Fibroblast of skin of left quadriceps (primary cell): ENCODE measurements around the gene SYNE1.
"Not testable (repeated sequence)": the region's sequence is repeated elsewhere in the genome, so short reads cannot be mapped to it uniquely, and the experiment has no call there.

Source experiments
- DNase-seq, 2 experiments: peaks; one replicate each; pipeline ENCODE4 v3.0.0-alpha.2; 2013; ENCODE audit warnings: low read depth in 2 of 2

The SYNE1 gene

DNA sequence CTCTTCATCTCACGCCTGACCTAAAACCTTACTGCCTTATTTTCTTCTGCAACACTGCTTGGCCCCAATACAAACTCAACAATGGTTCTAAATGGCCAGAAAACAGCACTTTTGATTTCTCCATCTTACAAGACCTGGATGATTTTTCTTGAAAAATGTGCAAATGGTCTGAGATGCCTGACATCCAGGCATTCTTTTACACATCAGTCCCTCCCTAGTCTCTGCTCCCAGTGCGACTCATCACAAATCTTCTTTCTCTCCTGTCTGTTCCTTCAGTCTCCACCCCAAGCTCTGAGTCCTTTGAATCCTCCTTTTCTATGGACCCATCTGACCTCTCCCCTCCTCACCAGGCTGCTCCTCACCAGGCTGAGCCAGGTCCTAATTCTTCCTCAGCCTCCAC lies 145.7 kb downstream of the SYNE1 start:
- DNase-seq: not testable (repeated sequence)

DNA sequence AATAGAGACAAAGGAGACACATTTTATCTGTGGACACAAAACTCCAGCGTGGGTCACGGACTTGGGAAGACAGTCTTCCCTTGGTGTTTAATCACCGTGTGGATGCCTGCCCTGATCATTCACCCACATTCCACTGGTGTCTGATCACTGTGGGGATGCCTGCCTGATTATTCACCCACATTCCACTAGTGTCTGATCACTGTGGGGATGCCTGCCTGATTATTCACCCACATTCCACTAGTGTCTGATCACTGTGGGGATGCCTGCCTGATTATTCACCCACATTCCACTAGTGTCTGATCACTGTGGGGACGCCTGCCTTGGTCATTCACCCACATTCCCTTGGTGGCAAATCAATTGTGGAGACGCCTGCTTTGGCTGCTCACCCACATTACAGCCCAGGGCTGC lies 146.2 kb downstream of the SYNE1 start:
- DNase-seq: peak in 1 of 2 experiments; percentile 21

DNA sequence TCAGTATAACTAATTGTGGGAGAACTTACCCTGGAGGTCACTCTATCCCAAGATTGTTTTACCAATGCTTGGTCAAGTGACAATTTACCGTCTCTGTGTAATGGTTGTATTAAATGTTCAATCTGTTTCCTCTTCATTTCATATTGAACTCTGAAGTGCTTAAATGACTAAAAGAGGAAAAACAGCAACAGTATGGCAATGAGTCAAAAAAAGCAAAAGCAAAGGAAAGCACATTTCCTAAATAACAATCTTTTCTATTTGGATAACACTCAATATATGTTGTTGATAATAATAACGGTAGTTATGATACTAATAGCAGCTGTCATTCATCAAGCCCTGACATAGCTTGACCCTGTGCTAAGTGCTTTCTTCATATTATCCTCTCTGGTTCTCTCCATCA lies 152.4 kb downstream of the SYNE1 start:
- DNase-seq: no peak

DNA sequence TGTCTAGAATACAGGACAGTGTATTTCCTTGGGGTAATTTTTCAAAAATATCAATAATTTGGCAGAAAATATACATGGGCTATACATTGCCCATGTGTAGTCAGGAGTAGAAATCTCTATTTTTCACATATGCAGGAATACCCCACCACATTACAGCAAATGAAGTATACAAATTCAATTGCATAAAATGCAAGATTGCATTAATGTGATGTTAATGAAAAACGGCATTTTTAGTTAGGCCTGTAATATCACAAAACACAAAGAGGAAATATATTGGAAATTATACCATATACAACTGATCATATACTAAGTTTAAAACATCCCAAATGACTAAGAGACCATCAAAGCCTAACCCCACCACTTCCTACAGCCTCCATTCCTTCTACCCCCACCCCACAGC lies 154.9 kb downstream of the SYNE1 start:
- DNase-seq: no peak

DNA sequence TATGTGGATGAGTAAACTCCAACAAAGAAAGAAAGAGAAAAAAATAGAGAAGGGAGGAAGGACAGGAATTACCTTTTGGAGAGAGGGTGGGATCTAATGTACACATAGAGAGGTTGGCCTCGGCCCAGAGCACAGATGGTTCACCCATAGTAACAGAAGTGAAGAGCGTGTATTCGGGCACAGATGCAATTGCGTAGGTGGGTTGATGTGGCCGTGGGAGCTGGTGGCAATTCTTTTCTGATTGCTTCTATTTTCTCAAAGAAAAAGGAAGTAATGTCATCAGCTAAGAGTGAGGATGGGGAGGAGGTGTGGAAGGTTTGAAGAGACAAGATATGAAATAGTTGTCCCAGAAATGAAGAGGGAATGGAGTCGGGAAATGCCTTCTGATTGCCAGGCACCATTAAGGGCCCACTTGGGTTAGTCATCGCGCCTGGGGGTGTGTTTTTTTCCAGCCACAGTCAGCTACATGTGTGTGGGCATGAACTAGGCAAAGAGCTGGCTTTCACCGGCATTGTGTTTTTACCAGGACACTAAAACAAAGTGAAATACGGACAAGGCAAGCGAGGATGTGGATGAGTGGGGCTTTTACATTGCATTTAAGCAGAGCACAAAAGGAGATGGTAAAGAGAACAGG lies 158.7 kb downstream of the SYNE1 start:
- no peak for DNase-seq

DNA sequence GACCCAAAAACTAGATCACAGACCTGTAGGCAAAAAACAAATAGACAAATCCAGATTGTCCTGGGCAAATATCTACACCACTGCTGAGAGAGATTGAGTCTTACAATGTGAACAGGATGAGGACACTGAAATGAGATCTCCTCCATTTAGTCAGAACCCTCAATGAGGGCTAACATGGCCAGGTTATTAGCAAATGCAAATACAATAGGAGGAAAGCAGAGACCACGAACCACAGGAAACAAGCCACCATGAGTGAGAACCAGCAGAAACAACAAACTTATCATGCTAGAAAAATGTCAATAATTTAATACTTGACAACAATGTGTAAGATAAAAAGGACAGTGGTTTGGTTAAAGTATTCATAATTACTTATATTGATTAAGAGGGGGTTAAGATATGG lies 162.8 kb downstream of the SYNE1 start:
- DNase-seq: no peak

DNA sequence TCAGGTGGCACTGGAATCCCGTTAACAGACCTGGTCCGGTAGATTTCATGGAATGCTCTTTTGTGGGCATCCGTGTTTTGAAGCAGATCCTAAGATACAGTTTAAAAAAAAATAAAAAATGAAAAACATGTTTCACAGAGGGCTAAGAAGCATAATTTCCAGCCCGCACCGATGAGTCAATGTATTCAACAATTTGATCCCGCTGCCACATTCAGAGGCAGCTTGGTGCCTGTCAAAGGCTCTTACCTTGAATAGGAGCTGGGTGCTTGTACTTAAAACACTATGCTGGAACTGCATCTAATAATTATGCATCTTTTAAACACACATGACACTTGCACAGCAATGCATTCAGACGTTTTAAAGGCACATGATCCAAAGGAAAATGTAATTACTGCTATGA lies 164.8 kb downstream of the SYNE1 start:
- DNase-seq: no peak

DNA sequence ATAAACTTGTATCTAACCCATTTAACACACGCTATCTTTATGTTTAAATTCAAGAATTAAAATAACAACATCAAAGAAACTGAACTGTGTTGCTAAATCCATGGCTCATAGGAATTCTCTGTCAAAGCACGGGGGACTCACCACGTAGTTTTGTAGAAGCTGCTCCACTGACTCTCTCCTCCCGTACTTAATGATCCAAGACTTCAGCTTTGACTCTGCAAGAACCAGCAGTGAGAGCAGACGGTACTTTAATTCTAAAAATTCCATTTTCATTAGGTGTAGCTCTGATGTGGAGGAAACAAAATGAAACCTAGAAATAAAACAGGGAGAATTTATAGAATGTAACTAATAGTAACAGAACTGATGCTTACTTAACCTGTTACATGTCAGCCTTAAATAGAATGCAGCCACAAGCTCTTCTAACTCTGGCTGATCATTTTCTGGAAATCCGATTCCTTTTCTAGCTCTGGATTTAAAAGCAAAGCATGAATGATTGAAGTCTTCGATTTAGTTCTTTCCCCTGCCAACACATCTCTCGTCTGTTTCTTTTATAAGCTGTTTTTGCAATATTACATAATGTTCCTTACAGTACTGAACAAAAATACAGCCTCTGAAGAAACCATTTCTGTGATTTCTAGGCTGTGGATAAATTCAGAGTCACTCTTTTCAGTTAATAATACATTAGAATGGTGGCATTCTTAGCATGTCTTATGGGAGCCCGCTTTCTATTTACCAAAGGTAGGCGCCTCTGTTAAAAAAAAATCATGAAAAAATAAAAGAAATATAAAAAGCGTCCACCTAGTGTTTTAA lies 165.5 kb downstream of the SYNE1 start:
- DNase-seq: no peak

DNA sequence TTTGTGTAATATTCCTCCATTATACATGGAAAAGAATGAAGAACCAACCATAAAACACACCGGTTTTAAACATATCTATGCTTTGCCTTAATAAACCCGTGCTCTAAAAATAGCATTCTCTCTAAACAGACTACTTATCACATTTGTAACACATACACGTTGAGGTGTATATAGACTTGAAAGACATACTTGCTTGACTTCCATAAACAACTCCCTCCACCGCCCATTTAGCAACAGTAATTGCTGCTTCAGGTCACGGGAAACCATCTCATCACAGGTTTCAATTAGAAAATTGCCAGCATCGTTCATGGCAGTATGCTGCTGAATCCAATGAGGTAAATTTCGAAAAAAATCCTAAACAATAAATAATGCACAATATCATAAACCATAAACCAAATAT lies 174.0 kb downstream of the SYNE1 start:
- no peak for DNase-seq

DNA sequence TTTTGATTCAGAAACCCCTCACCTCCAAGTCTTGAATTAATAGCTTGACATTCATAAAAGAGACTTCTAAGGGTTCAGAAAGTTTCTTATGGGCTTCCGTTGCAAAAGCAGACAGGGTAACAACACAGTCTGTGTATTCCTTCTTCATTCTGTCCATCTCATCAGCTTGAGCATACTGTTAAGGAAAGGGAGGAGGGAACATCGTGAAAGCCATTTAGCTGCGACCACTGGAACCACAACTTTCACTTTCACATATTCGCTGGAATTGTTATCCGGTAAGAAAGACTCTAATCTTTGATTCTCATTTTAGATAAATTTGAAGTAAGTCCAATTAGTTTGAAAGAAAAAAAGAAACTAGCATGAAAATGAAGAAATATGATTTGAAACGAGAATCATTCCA lies 174.4 kb downstream of the SYNE1 start:
- DNase-seq: no peak

DNA sequence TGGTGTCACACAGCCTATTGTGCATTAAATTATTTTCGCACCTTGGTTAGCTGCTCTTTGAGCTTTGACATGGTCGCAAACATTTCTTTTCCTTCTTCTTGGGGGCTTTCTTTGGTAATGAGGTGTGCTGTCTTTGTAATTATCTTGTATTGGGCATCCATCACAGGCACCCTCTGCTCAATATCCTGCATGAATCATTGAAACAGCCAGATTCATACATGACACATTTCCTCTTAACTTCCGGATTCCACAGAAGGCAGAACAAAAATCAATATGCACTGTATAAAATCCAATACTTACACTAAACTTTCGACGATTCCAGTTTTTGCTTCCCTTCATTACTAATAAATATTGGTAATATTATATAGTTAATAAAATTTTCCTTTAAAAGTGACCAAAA lies 175.6 kb downstream of the SYNE1 start:
- no peak for DNase-seq

DNA sequence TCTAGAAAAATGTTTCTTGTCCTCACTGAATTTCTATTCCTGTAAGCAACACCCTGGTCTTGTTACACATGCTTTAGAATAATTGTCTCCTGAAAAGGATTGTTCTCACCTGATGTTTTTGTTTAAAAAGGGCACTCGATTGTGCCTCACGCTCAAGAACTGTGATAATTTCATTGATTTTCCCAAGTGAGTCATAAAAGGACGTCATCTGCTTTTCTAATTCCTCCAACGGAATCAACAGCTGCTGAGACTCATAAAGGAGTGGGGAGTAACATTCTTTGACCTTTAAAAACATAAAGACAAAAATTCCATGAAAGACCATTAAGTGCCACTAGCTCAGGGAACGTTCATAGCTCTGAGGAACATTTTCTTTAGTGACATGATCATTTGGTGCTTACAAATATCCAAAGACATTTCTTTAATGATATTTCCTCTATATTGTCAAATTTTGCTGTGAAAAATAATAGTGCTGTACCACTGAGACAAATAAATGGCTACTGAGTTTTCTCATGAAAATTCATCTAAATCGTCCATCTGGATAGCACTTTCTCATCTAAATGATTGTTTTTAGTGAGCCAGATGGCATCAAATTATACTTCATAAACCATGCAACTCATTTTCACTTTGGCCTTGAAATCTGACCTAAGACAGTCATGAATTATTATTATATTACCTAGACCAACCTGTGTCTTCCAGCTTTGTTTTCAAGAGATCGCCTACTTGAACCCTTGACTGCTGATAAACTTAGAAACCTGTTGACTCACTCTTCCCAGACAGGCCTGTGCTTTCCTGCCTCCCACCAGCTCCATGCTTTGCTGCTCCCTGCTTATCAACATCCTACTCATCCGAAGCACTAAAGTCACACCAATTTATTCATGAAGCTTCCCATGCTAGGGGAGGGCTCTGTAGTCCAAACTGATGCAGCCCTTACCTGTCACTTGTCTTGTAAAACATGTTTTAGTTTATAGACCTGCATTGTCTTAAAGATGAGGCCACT lies 178.2 kb downstream of the SYNE1 start:
- no peak for DNase-seq

DNA sequence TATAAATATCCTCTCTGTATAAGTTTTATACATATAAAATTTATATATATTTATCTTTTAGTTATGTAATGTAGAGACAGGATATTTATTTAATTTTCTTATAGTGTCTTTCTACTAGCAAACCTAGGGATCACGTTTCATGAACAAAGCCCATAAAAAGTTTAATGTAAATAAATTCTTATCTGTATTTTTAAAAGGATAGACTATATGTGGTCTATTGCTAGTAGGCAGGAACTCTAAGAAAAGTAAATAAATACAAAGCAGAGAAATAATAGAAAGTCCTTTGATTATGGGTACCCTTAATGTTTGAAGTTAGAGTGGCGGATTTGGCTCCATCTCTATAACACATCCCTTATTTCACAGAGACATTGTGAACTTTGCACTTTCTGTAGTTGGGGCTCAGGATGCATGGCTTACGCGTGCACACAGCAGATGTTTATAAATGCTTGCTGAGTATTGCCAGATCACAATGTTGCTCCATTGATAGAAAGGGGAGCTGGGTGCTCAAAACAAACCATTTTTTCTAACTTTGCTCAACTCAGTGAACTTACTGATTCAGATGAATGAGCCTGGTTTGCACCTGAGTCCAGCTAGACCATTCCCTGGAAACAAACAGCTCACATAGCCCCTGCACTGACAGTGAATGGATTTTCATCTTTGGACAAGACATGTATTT lies 179.1 kb downstream of the SYNE1 start:
- no peak for DNase-seq

DNA sequence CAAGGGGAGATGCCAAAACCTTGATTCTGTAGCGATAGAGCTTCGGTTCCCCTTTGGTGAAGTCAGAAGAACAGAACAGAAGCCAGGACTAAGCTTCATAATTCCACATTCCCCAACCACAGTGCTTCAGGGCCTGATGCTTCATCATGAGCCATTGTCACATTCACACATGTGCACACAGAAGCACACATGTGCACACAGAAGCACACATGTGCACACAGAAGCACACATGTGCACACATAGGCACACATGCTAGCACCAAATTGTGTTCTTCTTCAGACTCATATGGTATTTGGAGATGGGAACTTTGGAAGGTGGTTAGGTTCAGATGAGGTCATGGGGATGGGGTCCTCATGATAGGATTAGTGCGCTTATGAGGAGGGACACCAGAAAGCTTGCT lies 183.2 kb downstream of the SYNE1 start:
- no peak for DNase-seq

DNA sequence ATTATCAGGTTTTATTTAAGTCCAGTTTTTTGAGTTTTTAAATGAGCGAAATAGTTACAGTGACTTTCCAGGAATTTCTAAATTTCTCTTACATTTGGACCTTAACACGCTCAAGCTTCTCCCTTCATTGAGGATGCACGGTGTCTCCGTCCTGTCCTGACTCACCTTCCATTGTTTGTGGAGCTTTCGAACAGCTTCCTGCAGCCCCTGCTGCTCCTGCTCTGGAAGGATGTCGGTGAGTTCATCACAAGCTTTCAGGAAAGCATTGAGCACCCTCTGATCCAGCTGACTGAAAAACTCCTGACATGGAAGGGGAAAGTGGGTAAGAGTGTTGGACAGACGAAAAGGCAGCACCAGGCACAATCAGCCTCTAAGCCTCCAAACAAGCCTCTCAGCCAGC lies 183.7 kb downstream of the SYNE1 start:
- DNase-seq: no peak

DNA sequence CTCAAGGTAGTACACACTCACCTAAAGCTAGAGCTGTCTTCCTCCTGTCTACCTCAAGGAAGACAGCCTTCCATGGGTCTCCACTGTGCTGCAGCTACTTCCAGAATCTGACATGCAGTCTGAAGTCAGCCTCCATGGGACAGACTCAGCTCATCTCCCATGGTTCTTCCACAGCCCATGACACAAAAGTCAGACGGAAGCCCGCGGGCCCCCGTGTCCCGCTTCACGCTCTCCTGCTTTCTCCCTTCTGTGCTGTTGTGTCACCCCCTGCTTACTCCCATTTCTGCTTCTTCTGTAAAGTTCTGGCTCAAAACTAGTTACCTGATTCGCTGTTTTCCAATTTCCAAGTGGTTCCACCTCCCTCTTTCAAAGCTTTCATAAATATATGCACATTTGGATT lies 184.5 kb downstream of the SYNE1 start:
- DNase-seq: no peak

DNA sequence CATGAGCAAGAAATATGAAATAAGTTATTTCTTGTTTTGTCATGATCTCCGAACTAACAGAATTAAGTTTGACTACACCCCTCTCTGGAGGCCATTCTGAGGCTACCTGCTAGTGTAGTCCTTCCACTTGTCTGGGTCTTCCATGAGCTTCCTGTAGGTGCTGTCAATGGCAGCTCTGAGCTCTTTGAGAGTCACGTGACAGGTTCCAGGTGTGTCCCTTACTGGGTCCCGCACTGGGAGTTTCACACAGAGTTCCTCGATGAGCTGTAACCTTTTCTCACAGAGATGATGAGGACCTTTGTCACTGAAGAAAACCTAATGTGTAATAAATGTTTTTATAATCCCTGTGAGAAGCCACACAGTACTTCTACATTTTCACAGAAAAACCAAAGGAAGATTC lies 186.6 kb downstream of the SYNE1 start:
- no peak for DNase-seq

DNA sequence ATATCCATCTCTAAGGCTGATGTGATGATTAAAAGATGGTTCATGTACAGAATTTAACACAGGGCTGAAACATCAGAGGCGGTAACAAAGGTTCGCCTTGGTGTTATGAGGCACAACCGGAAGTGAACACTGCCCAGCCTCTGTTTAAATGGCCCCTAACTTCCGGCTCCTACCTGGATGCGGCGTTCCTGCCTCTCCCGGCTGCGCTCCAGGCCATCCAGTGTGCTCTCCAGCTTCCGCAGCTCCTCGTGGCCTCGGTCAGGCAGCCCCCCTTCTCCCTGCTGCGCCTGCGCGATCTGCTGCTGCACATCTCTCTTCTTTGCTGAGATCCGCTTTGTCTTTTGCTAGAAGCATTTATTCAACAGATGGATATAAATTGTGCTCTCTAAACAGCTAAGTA lies 195.3 kb downstream of the SYNE1 start:
- no peak for DNase-seq

DNA sequence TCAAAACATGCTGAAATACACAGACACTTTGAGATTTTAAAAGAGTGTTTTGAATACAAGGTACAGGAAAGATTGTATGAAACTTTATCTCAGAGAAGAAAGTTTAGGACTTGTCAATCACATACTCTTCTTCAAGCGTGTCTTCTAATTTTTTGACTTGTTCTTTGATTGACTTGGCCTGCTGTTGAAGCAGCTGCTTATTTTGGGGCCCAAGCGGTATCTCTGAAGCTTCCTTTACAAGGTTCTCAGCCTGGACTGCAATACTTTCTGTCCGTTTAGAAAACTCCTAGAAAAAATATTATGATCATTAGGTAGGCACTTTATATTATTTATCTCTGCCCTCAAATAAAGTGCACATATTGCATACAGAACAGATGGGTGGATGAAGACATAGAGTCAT lies 201.3 kb downstream of the SYNE1 start:
- DNase-seq: no peak

DNA sequence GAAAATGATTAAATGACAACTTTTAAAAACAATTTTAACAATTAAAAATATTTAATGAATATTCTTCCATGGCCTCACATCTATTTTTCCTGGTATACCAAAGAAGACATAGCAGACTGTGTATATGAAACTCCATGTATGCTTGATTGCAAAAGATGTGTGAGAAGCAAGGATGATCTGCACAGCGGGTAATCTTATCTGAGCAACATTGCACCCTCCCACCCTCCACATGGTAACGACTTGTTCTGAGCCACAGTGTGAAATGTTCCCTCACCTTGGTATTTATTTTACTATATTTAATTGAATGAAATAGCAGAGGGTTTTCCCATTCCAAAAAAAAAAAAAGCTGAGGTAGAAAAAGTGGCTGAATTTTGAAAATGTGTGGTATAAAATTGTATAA lies 204.4 kb downstream of the SYNE1 start:
- DNase-seq: no peak

DNA sequence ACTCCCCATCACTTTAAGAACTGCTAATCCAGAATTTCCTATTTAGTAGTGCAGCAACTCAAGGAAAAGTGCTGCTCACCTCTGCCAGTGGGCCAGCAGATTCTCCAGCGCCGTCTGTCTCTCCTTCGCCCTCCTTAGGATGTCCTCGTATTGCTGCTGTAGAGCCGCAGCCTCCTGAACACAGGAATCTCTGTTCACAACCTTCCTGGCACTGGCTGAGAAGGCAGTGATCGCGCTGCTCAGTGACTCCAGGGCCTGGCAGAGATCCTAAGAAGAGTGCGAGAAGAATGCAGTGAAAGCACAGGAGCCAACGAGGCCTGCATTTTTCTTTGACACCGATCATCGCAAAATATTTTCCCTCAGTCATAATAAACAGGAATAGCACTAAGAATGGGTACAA lies 209.0 kb downstream of the SYNE1 start:
- no peak for DNase-seq

DNA sequence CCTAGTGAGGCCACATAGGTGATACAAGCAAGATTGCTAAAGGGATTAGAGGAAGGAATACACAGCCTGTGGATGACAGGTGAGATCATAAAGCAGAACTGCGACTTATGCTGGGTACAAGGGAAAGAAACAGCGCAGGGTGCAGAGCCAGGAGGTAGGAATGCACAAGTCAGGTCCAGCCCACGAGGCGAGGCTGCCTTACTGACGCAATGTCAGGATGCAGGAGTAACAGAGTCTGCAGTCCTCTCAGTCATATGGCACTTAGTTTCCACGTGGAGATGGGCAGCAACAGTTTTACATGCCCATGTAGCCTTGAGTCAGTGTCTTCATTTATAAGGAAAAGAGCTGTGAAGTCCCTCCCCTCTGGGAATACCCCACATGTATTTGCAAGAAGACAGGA lies 210.9 kb downstream of the SYNE1 start:
- DNase-seq: no peak
